HAP-1 (cell line): Measurements from ENCODE around the gene CRK.
"Not testable (repeated sequence)": the region's sequence is repeated elsewhere in the genome, so short reads cannot be mapped to it uniquely, and the experiment has no call there.

Source experiments
- DNase-seq, 2 experiments: peaks; one replicate each; pipeline ENCODE4 v3.0.0-alpha.2; 2016 to 2020; ENCODE audit warnings: low spot score in 2 of 2
- H3K27me3 ChIP-seq: fragments of 250-450 bp; sonication (Bioruptor Pico); 2 replicates; pipeline ENCODE4 v1.5.1; 2020; ENCODE audit warnings: low read depth, mild to moderate bottlenecking, moderate library complexity
- H3K36me3 ChIP-seq: fragments of 250-450 bp; sonication (Bioruptor Pico); replicated peaks from 2 replicates; pipeline ENCODE4 v1.5.1; 2020; ENCODE audit warnings: mild to moderate bottlenecking
- H3K4me1 ChIP-seq: fragments of 250-450 bp; sonication (Bioruptor Pico); 2 replicates; pipeline ENCODE4 v1.5.1; 2020; ENCODE audit warnings: mild to moderate bottlenecking
- H3K4me3 ChIP-seq: fragments of 250-450 bp; sonication (Bioruptor Pico); 2 replicates; pipeline ENCODE4 v1.5.1; 2020; ENCODE audit warnings: mild to moderate bottlenecking, moderate library complexity
- H3K9me3 ChIP-seq: fragments of 250-450 bp; sonication (Bioruptor Pico); 2 replicates; pipeline ENCODE4 v1.5.1; 2020; ENCODE audit warnings: mild to moderate bottlenecking, moderate library complexity
- in situ Hi-C: fragments of 300-500 bp; cut with MboI; formaldehyde crosslinking; loops from 3 replicates; pipeline ENCODE4 v1.14.3; 2020; ENCODE audit warnings: low sequenced_read_pairs, inconsistent platforms, mixed read lengths

Gene CRK

GRCh38 chr17:1442187-1442586, 13.8 kb downstream of the CRK start:
- no peak overlapping the region for H3K4me3 ChIP-seq
- peaks cover 9% of the 10 kb centered on the region for H3K36me3 ChIP-seq
- H3K9me3 ChIP-seq: no peaks in the 10 kb centered on the region
- H3K4me1 ChIP-seq: no peaks in the 10 kb centered on the region
- no peaks in the 10 kb centered on the region for H3K27me3 ChIP-seq
- in situ Hi-C loops: no loop called here
- DNase-seq: no peak

DNA sequence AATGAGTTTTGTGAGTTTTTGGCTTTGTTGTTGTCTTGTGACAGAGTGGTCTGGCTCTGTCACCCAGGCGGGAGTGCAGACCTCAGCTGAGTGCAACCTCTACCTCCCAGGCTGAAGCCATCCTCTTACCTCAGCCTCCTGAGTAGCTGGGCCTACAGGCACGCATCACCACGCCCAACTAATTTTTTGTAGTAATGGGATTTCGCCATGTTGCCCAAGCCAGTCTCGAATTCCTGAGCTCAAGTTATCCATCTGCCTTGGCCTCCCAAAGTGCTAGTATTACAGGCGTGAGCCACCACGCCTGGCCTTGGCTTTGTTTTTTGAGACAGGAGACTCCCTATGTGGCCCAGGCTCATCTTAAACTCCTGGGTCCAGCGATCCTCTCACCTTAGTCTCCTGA, 15.1 kb downstream of the CRK start:
- in situ Hi-C loops: no loop called here
- H3K36me3 ChIP-seq: peaks cover 18% of the 10 kb centered on the region

DNA sequence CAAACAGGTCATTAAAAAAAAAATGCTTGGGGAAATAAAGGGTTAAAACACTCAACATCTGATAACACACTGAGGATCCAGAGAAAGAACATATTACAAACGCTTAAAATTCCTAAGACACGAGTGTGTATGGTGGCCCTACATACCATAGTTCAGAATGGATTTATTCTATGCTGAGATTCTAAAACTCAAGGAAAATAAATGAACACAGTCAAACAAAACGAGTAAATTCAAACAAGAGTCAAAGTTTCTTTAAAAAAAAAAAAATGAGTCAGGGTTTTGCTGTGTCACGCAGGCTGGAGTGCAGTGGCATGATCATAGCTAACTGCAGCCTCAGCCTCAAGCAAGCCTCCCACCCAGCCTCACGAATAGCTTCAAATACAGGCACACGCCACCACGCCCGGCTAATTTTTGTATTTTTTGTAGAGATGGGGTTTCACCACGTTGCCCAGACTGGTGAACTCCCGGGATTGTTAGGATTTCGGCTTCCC, 17.4 kb downstream of the CRK start:
- DNase-seq: no peak
- peaks cover 28% of the 10 kb centered on the region for H3K36me3 ChIP-seq
- H3K27me3 ChIP-seq: no peaks in the 10 kb centered on the region
- H3K4me3 ChIP-seq: no peak overlapping the region
- H3K9me3 ChIP-seq: no peaks in the 10 kb centered on the region
- H3K4me1 ChIP-seq: no peaks in the 10 kb centered on the region
- in situ Hi-C loops: no loop called here

More for the DNA sequence above, 15.1 kb downstream of the CRK start:
- no peaks in the 10 kb centered on the region for H3K9me3 ChIP-seq
- H3K4me1 ChIP-seq: no peaks in the 10 kb centered on the region
- no peak for DNase-seq
- no peak overlapping the region for H3K4me3 ChIP-seq
- H3K27me3 ChIP-seq: no peaks in the 10 kb centered on the region

- in situ Hi-C loops: no loop called here
- DNase-seq: no peak
- peaks cover 46% of the 10 kb centered on the region for H3K36me3 ChIP-seq
Measured at GRCh38 chr17:1435326-1435725, 20.7 kb downstream of the CRK start.

GRCh38 chr17:1434150-1434549, 21.9 kb downstream of the CRK start:
- peaks cover 46% of the 10 kb centered on the region for H3K36me3 ChIP-seq
- no peak for DNase-seq

More at GRCh38 chr17:1435326-1435725, 20.7 kb downstream of the CRK start:
- Histone ChIP-seq H3K9me3 (no peaks in the 10 kb centered on the region), H3K4me1 (no peaks in the 10 kb centered on the region), H3K4me3 (no peak overlapping the region), H3K27me3 (no peaks in the 10 kb centered on the region)

DNA sequence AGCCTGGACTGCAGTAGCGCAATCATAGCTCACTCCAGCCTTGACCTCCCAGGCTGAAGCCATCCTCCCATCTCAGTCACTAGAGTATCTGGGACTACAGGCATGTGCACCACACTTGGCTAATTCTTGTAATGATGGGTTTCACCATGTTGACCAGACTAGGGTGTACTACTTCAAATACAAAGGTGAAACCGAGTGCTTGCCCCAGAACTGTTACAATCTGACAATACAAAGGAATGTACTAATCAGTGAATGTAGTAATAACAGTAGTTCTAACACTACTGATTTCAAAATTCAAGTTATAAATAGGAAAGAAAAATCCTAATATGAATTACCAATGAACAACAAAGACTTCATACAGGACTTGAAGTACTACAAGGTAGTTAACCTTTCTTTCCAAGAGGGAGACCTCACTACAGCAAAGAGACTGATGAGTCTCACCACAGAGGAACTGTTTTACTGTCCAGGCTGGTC, 24.4 kb downstream of the CRK start:
- Histone ChIP-seq H3K4me3 (no peak overlapping the region), H3K27me3 (no peaks in the 10 kb centered on the region), H3K36me3 (peaks cover 45% of the 10 kb centered on the region), H3K4me1 (no peaks in the 10 kb centered on the region), H3K9me3 (no peaks in the 10 kb centered on the region)
- in situ Hi-C loops: no loop called here
- DNase-seq: no peak

More at GRCh38 chr17:1434150-1434549, 21.9 kb downstream of the CRK start:
- no peak overlapping the region for H3K4me3 ChIP-seq
- in situ Hi-C loops: no loop called here
- no peaks in the 10 kb centered on the region for H3K9me3 ChIP-seq
- H3K27me3 ChIP-seq: no peaks in the 10 kb centered on the region
- H3K4me1 ChIP-seq: no peaks in the 10 kb centered on the region

DNA sequence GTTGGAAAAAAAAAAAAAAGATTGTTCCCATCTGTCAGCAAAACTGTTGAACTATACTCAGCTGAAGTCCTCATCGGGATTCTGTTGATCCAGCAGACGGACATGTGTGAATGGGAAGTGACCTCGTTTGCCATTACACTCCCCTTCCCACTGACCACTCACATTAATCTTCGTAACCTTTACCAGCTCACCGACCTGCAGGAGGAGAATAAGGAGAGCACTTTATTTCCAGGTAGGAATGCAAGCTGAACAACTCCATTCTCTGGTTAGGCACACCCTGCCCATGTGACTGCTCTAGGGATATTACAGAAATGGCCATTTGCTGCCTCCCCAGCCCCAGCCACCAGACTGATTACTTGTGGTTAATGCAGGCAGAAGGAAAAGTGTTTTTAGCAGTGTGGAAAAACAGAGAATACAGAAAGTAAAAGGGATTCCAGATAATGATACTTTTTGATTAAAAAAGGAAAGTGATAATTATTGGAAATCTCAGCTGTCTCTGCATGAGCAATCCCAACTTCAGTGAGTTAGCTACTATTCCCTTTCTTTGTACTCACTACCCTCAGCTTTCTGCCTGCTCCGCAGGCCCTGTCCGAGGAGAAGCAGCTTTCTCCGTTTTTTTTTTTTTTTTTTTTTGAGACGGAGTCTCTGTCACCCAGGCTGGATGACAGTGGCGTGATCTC, 32.4 kb downstream of the CRK start:
- in situ Hi-C loops: no loop called here
- Histone ChIP-seq H3K9me3 (no peaks in the 10 kb centered on the region), H3K4me1 (no peaks in the 10 kb centered on the region), H3K36me3 (peaks cover 50% of the 10 kb centered on the region), H3K4me3 (no peak overlapping the region), H3K27me3 (no peaks in the 10 kb centered on the region)
- DNase-seq: no peak

DNA sequence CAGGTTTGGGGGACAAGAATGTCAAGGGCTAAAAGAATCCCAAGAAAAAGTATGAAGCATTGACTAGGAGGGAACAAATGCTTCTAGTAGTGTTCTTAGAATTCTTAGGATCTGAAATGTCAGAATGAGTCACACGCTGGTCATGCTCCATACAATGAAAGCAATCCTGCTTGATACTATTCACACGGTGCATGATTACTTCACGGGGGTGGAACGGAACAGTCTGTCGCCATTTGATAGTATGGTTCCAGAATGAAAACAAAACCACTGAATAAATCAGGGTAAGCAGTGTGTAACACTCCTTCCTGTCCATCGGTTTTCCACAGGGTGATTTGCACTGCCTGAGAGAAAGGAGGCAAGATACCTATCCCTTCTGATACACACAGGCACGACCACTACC, 33.1 kb downstream of the CRK start:
- no peaks in the 10 kb centered on the region for H3K9me3 ChIP-seq
- no peak overlapping the region for H3K4me3 ChIP-seq
- H3K36me3 ChIP-seq: peaks cover 50% of the 10 kb centered on the region
- in situ Hi-C loops: no loop called here
- H3K27me3 ChIP-seq: no peaks in the 10 kb centered on the region
- no peak for DNase-seq
- H3K4me1 ChIP-seq: no peaks in the 10 kb centered on the region

DNA sequence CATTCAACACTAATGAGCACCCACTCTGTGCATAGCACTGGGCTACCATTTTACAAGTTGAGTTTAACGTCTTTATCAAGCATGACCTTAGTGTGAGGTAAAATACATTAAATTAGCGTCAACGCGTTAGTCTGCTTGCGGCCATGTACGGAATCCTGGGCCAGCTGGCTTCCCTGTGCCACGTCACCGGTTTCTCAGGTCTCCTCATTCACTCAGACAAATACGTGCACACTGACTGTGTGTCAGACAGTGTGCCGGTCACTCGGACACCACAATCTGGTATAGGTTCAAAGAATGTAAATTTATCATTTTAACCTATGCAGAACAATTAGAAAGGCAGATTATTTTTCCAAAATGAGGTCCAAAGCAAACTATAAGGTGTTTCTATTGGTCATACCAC, 34.6 kb downstream of the CRK start:
- H3K4me1 ChIP-seq: no peaks in the 10 kb centered on the region
- H3K9me3 ChIP-seq: no peaks in the 10 kb centered on the region
- peaks cover 49% of the 10 kb centered on the region for H3K36me3 ChIP-seq
- no peak overlapping the region for H3K4me3 ChIP-seq
- no peaks in the 10 kb centered on the region for H3K27me3 ChIP-seq
- no peak for DNase-seq
- in situ Hi-C loops: no loop called here

- peaks cover 45% of the 10 kb centered on the region for H3K36me3 ChIP-seq
- DNase-seq: no peak
- no peaks in the 10 kb centered on the region for H3K9me3 ChIP-seq
- no peaks in the 10 kb centered on the region for H3K27me3 ChIP-seq
- H3K4me1 ChIP-seq: no peaks in the 10 kb centered on the region
- no peak overlapping the region for H3K4me3 ChIP-seq
- in situ Hi-C loops: no loop called here
Measured at GRCh38 chr17:1420981-1421380, 35.1 kb downstream of the CRK start.

DNA sequence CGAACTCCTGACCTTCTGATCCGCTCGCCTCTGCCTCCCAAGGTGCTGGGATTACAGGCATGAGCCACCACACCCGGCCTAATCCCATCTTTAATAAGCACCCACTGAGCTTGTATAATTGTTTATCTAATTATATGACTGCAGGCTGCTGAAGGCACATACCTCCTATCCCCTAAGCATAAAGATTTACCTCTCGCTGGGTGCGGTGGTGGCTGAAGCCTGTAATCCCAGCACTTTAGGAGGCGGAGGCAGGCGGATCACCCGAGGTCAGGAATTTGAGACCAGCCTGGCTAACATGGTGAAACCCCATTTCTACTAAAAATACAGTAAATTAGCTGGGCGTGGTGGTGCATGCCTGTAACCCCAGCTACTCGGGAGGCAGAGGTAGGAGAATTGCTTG, 35.9 kb downstream of the CRK start:
- no peak for DNase-seq
- H3K36me3 ChIP-seq: peaks cover 38% of the 10 kb centered on the region
- H3K9me3 ChIP-seq: no peaks in the 10 kb centered on the region
- no peaks in the 10 kb centered on the region for H3K27me3 ChIP-seq
- H3K4me3 ChIP-seq: no peak overlapping the region
- no peaks in the 10 kb centered on the region for H3K4me1 ChIP-seq
- in situ Hi-C loops: no loop called here

DNA sequence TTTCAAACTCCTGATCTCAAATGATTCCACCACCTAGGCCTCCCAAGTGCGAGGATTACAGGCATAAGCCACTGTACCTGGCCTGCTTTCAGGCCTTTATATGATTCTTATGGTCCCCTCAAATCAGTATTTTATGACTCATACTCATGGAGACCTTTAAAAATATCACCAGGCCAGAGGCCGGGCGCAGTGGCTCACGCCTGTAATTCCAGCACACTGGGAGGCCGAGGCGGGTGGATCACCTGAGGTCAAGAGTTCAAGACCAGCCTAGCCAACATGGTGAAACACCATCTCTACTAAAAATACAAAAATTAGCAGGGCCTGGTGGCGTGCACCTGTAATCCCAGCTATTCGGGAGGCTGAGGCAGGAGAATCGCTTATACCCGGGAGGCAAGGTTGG, 37.6 kb downstream of the CRK start:
- H3K27me3 ChIP-seq, DNase-seq, H3K4me1 ChIP-seq, H3K9me3 ChIP-seq, H3K4me3 ChIP-seq, in situ Hi-C loops: not testable (repeated sequence)
- peaks cover 28% of the 10 kb centered on the region for H3K36me3 ChIP-seq

GRCh38 chr17:1416414-1416813, 39.6 kb downstream of the CRK start:
- Histone ChIP-seq H3K36me3 (peaks cover 10% of the 10 kb centered on the region; the same call in 1 of the 2 replicates), H3K9me3 (no peaks in the 10 kb centered on the region), H3K27me3 (no peaks in the 10 kb centered on the region), H3K4me1 (no peaks in the 10 kb centered on the region), H3K4me3 (no peak overlapping the region)
- in situ Hi-C loops: no loop called here
- no peak for DNase-seq

DNA sequence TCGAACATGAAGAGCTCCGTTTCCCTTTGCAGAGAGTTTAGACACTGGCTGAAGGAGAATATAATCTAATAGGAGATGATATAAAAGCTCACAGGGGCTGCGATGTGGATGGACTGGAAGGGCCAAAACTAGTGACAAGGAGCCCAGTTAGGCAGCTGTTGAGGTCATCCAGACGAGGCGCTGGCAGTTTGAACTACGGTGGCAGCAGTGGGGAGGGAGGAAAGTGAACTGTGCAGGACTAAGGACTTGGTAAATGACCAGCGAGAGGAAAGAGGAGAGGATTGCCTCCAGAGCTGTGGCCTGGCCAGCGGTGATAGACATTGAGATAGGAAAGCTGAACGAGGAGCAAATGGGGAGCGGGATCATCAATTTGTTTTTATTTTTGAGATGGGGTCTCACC, 41.4 kb downstream of the CRK start:
- H3K9me3 ChIP-seq: no peaks in the 10 kb centered on the region
- in situ Hi-C loops: no loop called here
- peaks cover under 1% of the 10 kb centered on the region; the same call in 1 of the 2 replicates for H3K36me3 ChIP-seq
- DNase-seq: no peak
- no peaks in the 10 kb centered on the region for H3K4me1 ChIP-seq
- no peaks in the 10 kb centered on the region for H3K27me3 ChIP-seq
- no peak overlapping the region for H3K4me3 ChIP-seq
